ENCODE data around the gene CTBP1. TPM values are rescaled to one million over a fixed set of nuclear protein-coding genes. Genes with fewer than 3 reads are reported as not detected.

The CTBP1 gene
- total and polyA plus RNA-seq, 9 of the 15 experiments (the other 6 are each of a cell fraction or from before 2014, with no cell fraction given) = 14.5 to 162 (median 68.2) TPM

GRCh38 chr4:1164444-1164843 is 84.5 kb downstream of the CTBP1 start:
- Histone ChIP-seq H2AFZ (ENCODE audit: low read depth, low read length) (no peak overlapping the region), H4K20me1 (replicated peaks; ENCODE audit: control insufficient read depth, insufficient read depth, low read length) (no peaks in the 10 kb centered on the region), H3K4me1 (replicated peaks in 1 of 2; ENCODE audit: control insufficient read depth in 2 of 2, insufficient read depth in 2 of 2, low read length in 2 of 2) (peaks cover 5 to 34% of the 10 kb centered on the region in 2 experiments; a peak in 2 of 5 replicates), H3K27ac (ENCODE audit: extremely low read depth, low read depth, low read length) (no peak overlapping the region), H3K4me3 (no peak overlapping the region), H3K4me2 (ENCODE audit: insufficient read depth, low read length) (no peak overlapping the region), H3K9me1 (ENCODE audit: control insufficient read depth, insufficient read depth, low read length) (no peaks in the 10 kb centered on the region), H3K79me2 (ENCODE audit: control insufficient read depth, insufficient read depth, low read length) (no peaks in the 10 kb centered on the region), H3K27me3 (ENCODE audit: control insufficient read depth in 2 of 2, insufficient read depth in 2 of 2, low read length in 2 of 2) (peaks cover 2 to 4% of the 10 kb centered on the region in 2 experiments; a peak in 3 of 5 replicates), H3K36me3 (ENCODE audit: control insufficient read depth, insufficient read depth, low read length) (no peaks in the 10 kb centered on the region), H3K9me3 (replicated peaks; ENCODE audit: control insufficient read depth, insufficient read depth, low read depth, low read length) (no peaks in the 10 kb centered on the region), H3K9ac (ENCODE audit: insufficient read depth in 1 of 2, low read depth in 2 of 2, low read length in 2 of 2) (no peak overlapping the region)
- in situ Hi-C loops (cut with MboI) (no loop called here), intact Hi-C loops (cut with micrococcal nuclease) (no loop called here)
- CTCF ChIA-PET (ENCODE audit: low intra/inter-chr PET ratio) = no interaction called here
- no peak for FAIRE-seq
- ATAC-seq = no peak
- 35% methylated on average over 5 of the region's 5 CpGs for WGBS (ENCODE audit: insufficient coverage, low coverage, missing lambda C conversion rate)
- POLR2A ChIA-PET = interaction anchor here (0.8 to 1.9 kb wide), 3 partner anchors 12 to 19 kb away, joined by 3 to 7 read pairs (median 5); no protein-coding TSS in a partner anchor
- no peak for DNase-seq (ENCODE audit: extremely low read depth in 1 of 4, low spot score in 3 of 4)
- no TSS peak for BruUV-seq (replicated peaks)
- TF ChIP-seq, protein P1, sequence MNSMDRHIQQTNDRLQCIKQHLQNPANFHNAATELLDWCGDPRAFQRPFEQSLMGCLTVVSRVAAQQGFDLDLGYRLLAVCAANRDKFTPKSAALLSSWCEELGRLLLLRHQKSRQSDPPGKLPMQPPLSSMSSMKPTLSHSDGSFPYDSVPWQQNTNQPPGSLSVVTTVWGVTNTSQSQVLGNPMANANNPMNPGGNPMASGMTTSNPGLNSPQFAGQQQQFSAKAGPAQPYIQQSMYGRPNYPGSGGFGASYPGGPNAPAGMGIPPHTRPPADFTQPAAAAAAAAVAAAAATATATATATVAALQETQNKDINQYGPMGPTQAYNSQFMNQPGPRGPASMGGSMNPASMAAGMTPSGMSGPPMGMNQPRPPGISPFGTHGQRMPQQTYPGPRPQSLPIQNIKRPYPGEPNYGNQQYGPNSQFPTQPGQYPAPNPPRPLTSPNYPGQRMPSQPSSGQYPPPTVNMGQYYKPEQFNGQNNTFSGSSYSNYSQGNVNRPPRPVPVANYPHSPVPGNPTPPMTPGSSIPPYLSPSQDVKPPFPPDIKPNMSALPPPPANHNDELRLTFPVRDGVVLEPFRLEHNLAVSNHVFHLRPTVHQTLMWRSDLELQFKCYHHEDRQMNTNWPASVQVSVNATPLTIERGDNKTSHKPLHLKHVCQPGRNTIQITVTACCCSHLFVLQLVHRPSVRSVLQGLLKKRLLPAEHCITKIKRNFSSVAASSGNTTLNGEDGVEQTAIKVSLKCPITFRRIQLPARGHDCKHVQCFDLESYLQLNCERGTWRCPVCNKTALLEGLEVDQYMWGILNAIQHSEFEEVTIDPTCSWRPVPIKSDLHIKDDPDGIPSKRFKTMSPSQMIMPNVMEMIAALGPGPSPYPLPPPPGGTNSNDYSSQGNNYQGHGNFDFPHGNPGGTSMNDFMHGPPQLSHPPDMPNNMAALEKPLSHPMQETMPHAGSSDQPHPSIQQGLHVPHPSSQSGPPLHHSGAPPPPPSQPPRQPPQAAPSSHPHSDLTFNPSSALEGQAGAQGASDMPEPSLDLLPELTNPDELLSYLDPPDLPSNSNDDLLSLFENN (IDR thresholded peaks at IDR 0.05; ENCODE audit: low read depth in 2 of 2, low read length in 2 of 2) = no peak
- TF ChIP-seq PYGO2 (tag; IDR thresholded peaks at IDR 0.05) = no peak
- no peak for TF ChIP-seq NKRF (IDR thresholded peaks at IDR 0.05; ENCODE audit: borderline replicate concordance)
- TF ChIP-seq, protein P2, sequence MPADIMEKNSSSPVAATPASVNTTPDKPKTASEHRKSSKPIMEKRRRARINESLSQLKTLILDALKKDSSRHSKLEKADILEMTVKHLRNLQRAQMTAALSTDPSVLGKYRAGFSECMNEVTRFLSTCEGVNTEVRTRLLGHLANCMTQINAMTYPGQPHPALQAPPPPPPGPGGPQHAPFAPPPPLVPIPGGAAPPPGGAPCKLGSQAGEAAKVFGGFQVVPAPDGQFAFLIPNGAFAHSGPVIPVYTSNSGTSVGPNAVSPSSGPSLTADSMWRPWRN (IDR thresholded peaks at IDR 0.05; ENCODE audit: low read depth) = no peak
- TF ChIP-seq SRSF9 (IDR thresholded peaks at IDR 0.05; ENCODE audit: borderline replicate concordance, low read depth, low read length) = no peak
- TF ChIP-seq, protein P3, sequence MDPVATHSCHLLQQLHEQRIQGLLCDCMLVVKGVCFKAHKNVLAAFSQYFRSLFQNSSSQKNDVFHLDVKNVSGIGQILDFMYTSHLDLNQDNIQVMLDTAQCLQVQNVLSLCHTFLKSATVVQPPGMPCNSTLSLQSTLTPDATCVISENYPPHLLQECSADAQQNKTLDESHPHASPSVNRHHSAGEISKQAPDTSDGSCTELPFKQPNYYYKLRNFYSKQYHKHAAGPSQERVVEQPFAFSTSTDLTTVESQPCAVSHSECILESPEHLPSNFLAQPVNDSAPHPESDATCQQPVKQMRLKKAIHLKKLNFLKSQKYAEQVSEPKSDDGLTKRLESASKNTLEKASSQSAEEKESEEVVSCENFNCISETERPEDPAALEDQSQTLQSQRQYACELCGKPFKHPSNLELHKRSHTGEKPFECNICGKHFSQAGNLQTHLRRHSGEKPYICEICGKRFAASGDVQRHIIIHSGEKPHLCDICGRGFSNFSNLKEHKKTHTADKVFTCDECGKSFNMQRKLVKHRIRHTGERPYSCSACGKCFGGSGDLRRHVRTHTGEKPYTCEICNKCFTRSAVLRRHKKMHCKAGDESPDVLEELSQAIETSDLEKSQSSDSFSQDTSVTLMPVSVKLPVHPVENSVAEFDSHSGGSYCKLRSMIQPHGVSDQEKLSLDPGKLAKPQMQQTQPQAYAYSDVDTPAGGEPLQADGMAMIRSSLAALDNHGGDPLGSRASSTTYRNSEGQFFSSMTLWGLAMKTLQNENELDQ (CRISPR knock-in tag; IDR thresholded peaks at IDR 0.05; ENCODE audit: borderline replicate concordance) = no peak
- no peak for TF ChIP-seq ZNF133 (CRISPR knock-in tag; IDR thresholded peaks at IDR 0.05)
- no peak for TF ChIP-seq HIVEP1 (CRISPR knock-in tag; IDR thresholded peaks at IDR 0.05)
- TF ChIP-seq CBX1 (IDR thresholded peaks at IDR 0.05; ENCODE audit: low read depth) = no peak
- TF ChIP-seq POLR3G (IDR thresholded peaks at IDR 0.05; ENCODE audit: extremely low read depth, insufficient read length, insufficient replicate concordance) = no peak
- no peak for TF ChIP-seq KLF6 (CRISPR knock-in tag; IDR thresholded peaks at IDR 0.05; ENCODE audit: borderline replicate concordance)

Data from K562 (cell line).